Measurements from ENCODE around the gene SLC16A11. TPM values are rescaled to one million over a fixed set of nuclear protein-coding genes. Genes with fewer than 3 reads are reported as not detected.

The SLC16A11 gene
- total RNA-seq, 1 experiment from 2014 or later: not detected

GRCh38 chr17:7027335-7027734 is 16.6 kb downstream of the SLC16A11 start:
- no peak for DNase-seq (ENCODE audit: low read depth)

GRCh38 chr17:7026471-7027115 is 17.3 kb downstream of the SLC16A11 start:
- no peak for DNase-seq (ENCODE audit: low read depth)

- DNase-seq (ENCODE audit: low read depth): no peak
Measured at GRCh38 chr17:7025245-7025644, 18.6 kb downstream of the SLC16A11 start.

GRCh38 chr17:7024402-7024785 is 19.5 kb downstream of the SLC16A11 start:
- no peak for DNase-seq (ENCODE audit: low read depth)

GRCh38 chr17:7023576-7024401 is 20.1 kb downstream of the SLC16A11 start:
- DNase-seq (ENCODE audit: low read depth): peak; percentile 75

- no peak for DNase-seq (ENCODE audit: low read depth)
Measured at GRCh38 chr17:7022781-7023571, 20.9 kb downstream of the SLC16A11 start, which contains the start of gene BCL6B. TSS of gene BCL6B (plus strand) at chr17:7023050. CDS start at chr17:7023672, 622 bp downstream.

- peak; percentile 58 for DNase-seq (ENCODE audit: low read depth)
Measured at GRCh38 chr17:7021993-7022778, 21.7 kb downstream of the SLC16A11 start.

- no peak for DNase-seq (ENCODE audit: low read depth)
Measured at GRCh38 chr17:7020894-7021664, 22.8 kb downstream of the SLC16A11 start.

- DNase-seq (ENCODE audit: low read depth): peak; percentile 41
Measured at GRCh38 chr17:7019839-7020519, 23.9 kb downstream of the SLC16A11 start.

GRCh38 chr17:7019367-7019766 is 24.5 kb downstream of the SLC16A11 start:
- DNase-seq (ENCODE audit: low read depth): no peak

- DNase-seq (ENCODE audit: low read depth): no peak
Measured at GRCh38 chr17:7018331-7018964, 25.4 kb downstream of the SLC16A11 start.

- DNase-seq (ENCODE audit: low read depth): no peak
Measured at GRCh38 chr17:7017827-7018200, 26.1 kb downstream of the SLC16A11 start.

- no peak for DNase-seq (ENCODE audit: low read depth)
Measured at GRCh38 chr17:7016886-7017826, 26.7 kb downstream of the SLC16A11 start.

- DNase-seq (ENCODE audit: low read depth): no peak
Measured at GRCh38 chr17:7016418-7016817, 27.5 kb downstream of the SLC16A11 start.

- peak; percentile 73 for DNase-seq (ENCODE audit: low read depth)
Measured at GRCh38 chr17:7014995-7015958, 28.6 kb downstream of the SLC16A11 start.

GRCh38 chr17:7014261-7014994 is 29.5 kb downstream of the SLC16A11 start:
- DNase-seq (ENCODE audit: low read depth): peak; percentile 95

GRCh38 chr17:7011942-7012254 is 32.0 kb downstream of the SLC16A11 start:
- DNase-seq (ENCODE audit: low read depth): no peak

All from RPMI7951 (cell line).